ENCODE data around the gene GRB2.

DNA sequence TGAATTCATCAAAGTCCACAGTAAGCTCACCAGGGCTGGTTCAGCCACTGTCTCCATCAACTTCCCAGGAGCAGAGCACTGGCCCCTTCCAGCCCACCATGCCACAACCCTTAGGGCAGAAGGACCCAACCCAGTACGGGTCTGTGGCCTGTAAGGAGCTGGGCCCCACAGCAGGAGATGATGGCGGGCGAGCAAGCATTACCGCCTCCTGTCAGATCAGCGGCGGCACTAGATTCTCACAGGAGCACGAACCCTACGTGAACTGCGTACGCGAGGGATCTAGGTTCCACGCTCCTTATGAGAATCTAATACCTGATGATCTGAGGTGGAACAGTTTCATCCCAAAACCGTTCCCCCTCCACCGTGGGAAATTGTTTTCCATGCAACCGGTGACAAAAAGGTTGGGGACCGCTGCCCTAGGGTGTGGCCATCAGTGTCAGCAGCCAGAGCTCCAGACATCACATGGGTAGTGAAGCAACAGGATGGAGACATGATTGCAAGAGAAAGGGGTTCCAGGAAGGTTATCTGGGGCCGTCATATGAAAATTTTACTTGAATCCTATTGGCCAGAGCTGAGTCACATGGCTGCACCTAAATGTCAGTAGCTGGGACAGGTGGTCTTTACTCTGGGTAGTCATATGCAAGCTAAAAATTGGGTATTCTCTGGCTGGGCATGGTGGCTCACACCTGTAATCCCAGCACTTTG, 103.8 kb downstream of the GRB2 start:
- TF ChIP-seq, protein P1, sequence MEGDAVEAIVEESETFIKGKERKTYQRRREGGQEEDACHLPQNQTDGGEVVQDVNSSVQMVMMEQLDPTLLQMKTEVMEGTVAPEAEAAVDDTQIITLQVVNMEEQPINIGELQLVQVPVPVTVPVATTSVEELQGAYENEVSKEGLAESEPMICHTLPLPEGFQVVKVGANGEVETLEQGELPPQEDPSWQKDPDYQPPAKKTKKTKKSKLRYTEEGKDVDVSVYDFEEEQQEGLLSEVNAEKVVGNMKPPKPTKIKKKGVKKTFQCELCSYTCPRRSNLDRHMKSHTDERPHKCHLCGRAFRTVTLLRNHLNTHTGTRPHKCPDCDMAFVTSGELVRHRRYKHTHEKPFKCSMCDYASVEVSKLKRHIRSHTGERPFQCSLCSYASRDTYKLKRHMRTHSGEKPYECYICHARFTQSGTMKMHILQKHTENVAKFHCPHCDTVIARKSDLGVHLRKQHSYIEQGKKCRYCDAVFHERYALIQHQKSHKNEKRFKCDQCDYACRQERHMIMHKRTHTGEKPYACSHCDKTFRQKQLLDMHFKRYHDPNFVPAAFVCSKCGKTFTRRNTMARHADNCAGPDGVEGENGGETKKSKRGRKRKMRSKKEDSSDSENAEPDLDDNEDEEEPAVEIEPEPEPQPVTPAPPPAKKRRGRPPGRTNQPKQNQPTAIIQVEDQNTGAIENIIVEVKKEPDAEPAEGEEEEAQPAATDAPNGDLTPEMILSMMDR (IDR thresholded peaks at IDR 0.05; ENCODE audit: poor library complexity) = no peak
- TF ChIP-seq EZH2phosphoT487 (IDR thresholded peaks at IDR 0.05; ENCODE audit: low read depth, severe bottlenecking, unreplicated experiment) = no peak
